Cardiac ventricle fibroblast (primary cell): ENCODE results near the gene GTF2A1. TPM values are rescaled to one million over a fixed set of nuclear protein-coding genes. Genes with fewer than 3 reads are reported as not detected.

Experiments
- total RNA-seq: library from RNA; depleted of rRNA; stranded (reverse); fragments of >200 nt; gene quantifications from 2 replicates; pipeline ENCODE4 v1.2.3, GENCODE V29; 2015

GTF2A1 gene
- total RNA-seq: 17.8 and 20.3 TPM in 2 replicates

GRCh38 chr14:81220830-81221578 is at the start of gene GTF2A1:
Gene GTF2A1, minus strand, starts transcription at chr14:81220959. Its CDS starts 441 bp downstream, at chr14:81220518.

Other genes with a start within 250 kb of the GTF2A1 start
- gene STON2, start 179.4 kb upstream of the GTF2A1 start, total RNA-seq: 0.25 and 0.39 TPM in 2 replicates